H1 (cell line): Measurements from ENCODE around the gene VPS13D. TPM values are rescaled to one million over a fixed set of nuclear protein-coding genes. Genes with fewer than 3 reads are reported as not detected.

Experiments used
- CTCF ChIA-PET: fragments of 300-600 bp; sonication (Branson Sonifier 250); formaldehyde crosslinking; loops from one replicate; lab custom pipeline; 2021; ENCODE audit not compliant: partially characterized antibody; lab: Charles Lee
- POLR2A ChIA-PET: fragments of 300-600 bp; sonication (Branson Sonifier 250); formaldehyde crosslinking; loops from one replicate; lab custom pipeline; 2021; ENCODE audit warnings: inconsistent platforms; ENCODE audit not compliant: partially characterized antibody; lab: Charles Lee
- DNase-seq, 2 experiments: peaks; one replicate each; pipeline versions ENCODE4 v3.0.0 to v3.0.0-alpha.2; 2010 to 2022; ENCODE audit warnings: low spot score in 2 of 2, low read depth in 1 of 2, mixed read lengths in 1 of 2
- FAIRE-seq: peaks from 2 replicates; lab custom pipeline; 2011; peaks lifted over from hg19 to GRCh38; lab: Jason Lieb, UNC
- H2AFZ ChIP-seq: 2 replicates; pipeline ENCODE4 v1.8.1; 2012; ENCODE audit warnings: low read length, inconsistent platforms
- H2AK5ac ChIP-seq: 2 replicates; pipeline ENCODE4 v1.6.1; 2013; ENCODE audit warnings: low read depth, low read length
- H2BK120ac ChIP-seq: replicated peaks from 2 replicates; pipeline ENCODE3; 2013; ENCODE audit warnings: low read depth, low read length, inconsistent platforms
- H2BK12ac ChIP-seq: 2 replicates; pipeline ENCODE4 v1.6.1; 2013; ENCODE audit warnings: low read depth, low read length
- H2BK15ac ChIP-seq: 2 replicates; pipeline ENCODE4 v1.6.1; 2013; ENCODE audit warnings: low read length
- H2BK20ac ChIP-seq: 2 replicates; pipeline ENCODE4 v1.6.1; 2013; ENCODE audit warnings: low read length
- H2BK5ac ChIP-seq: 2 replicates; pipeline ENCODE4 v1.6.1; 2013; ENCODE audit warnings: low read depth, low read length
- H3K14ac ChIP-seq: 2 replicates; pipeline ENCODE4 v1.6.1; 2013; ENCODE audit warnings: inconsistent platforms; ENCODE audit not compliant: insufficient read length
- H3K18ac ChIP-seq: 2 replicates; pipeline ENCODE4 v1.6.1; 2013; ENCODE audit warnings: low read length; ENCODE audit errors: extremely low read depth
- H3K23ac ChIP-seq: 2 replicates; pipeline ENCODE4 v1.6.1; 2013; ENCODE audit warnings: inconsistent platforms; ENCODE audit not compliant: insufficient read length
- H3K23me2 ChIP-seq: 2 replicates; pipeline ENCODE4 v1.6.1; 2013; ENCODE audit warnings: low read depth, low read length
- H3K27ac ChIP-seq: 2 replicates; pipeline ENCODE4 v1.6.1; 2011; ENCODE audit warnings: low read depth, low read length, inconsistent platforms
- H3K27me3 ChIP-seq, 4 experiments: replicated peaks in 1 of 4; 1 replicate in 1 of 4; 2 replicates in 3 of 4; pipeline versions ENCODE4 v1.6.1 to v1.8.1; 2011 to 2013; ENCODE audit warnings: low read length in 3 of 4, mild to moderate bottlenecking in 3 of 4, inconsistent platforms in 2 of 4, mixed read lengths in 2 of 4, moderate library complexity in 1 of 4; ENCODE audit not compliant: control insufficient read depth in 3 of 4, insufficient read depth in 3 of 4; ENCODE audit errors: extremely low read depth in 1 of 4
- H3K36me3 ChIP-seq, 4 experiments: 2 replicates each; pipeline versions ENCODE4 v1.6.1 to v1.8.1; 2011 to 2013; ENCODE audit warnings: mild to moderate bottlenecking in 4 of 4, low read length in 3 of 4, moderate library complexity in 2 of 4, control low read depth in 1 of 4, inconsistent platforms in 1 of 4; ENCODE audit not compliant: insufficient read depth in 4 of 4, control insufficient read depth in 2 of 4
- H3K4ac ChIP-seq: replicated peaks from 2 replicates; pipeline ENCODE3; 2013; ENCODE audit warnings: low read length, low read depth, mixed read lengths, inconsistent platforms; ENCODE audit not compliant: insufficient read length
- H3K4me1 ChIP-seq, 4 experiments: replicated peaks in 1 of 4; 1 replicate in 1 of 4; 2 replicates in 3 of 4; pipeline versions ENCODE4 v1.6.1 to v1.8.1; 2011 to 2013; ENCODE audit warnings: low read length in 3 of 4, inconsistent platforms in 2 of 4, mixed read lengths in 1 of 4; ENCODE audit not compliant: insufficient read depth in 4 of 4, control insufficient read depth in 3 of 4
- H3K4me2 ChIP-seq, 2 experiments: 2 replicates each; pipeline versions ENCODE4 v1.6.1 to v1.8.1; 2011 to 2013; ENCODE audit warnings: low read depth in 2 of 2, low read length in 2 of 2, control low read depth in 1 of 2, inconsistent platforms in 1 of 2, mild to moderate bottlenecking in 1 of 2; ENCODE audit not compliant: insufficient read depth in 1 of 2
- H3K4me3 ChIP-seq, 4 experiments: fragments of 200-600, 300-600 bp in 1 of 4; sonication (generic), shearing (Covaris generic), sonication (Bioruptor Twin) in 1 of 4; 2 replicates each; pipeline versions ENCODE4 v1.5.1 to v1.8.1; 2011 to 2016; ENCODE audit warnings: low read length in 4 of 4, low read depth in 3 of 4, control low read depth in 2 of 4, inconsistent platforms in 2 of 4, mild to moderate bottlenecking in 2 of 4, mixed read lengths in 1 of 4, moderate library complexity in 1 of 4; ENCODE audit not compliant: insufficient read depth in 2 of 4; ENCODE audit errors: extremely low read depth in 1 of 4
- H3K56ac ChIP-seq: replicated peaks from 2 replicates; pipeline ENCODE3; 2013; ENCODE audit warnings: low read depth, mild to moderate bottlenecking, mixed read lengths, low read length, inconsistent platforms; ENCODE audit not compliant: insufficient read length
- H3K79me1 ChIP-seq: 2 replicates; pipeline ENCODE4 v1.6.1; 2013; ENCODE audit warnings: low read depth, low read length, control low read depth
- H3K79me2 ChIP-seq, 2 experiments: 2 replicates each; pipeline versions ENCODE4 v1.6.1 to v1.8.1; 2012 to 2013; ENCODE audit warnings: low read length in 2 of 2, mild to moderate bottlenecking in 2 of 2, inconsistent platforms in 1 of 2; ENCODE audit not compliant: insufficient read depth in 2 of 2, control insufficient read depth in 1 of 2
- H3K9ac ChIP-seq, 4 experiments: replicated peaks in 1 of 4; 1 replicate in 1 of 4; 2 replicates in 3 of 4; pipeline versions ENCODE4 v1.6.1 to v1.8.1; 2011 to 2013; ENCODE audit warnings: low read depth in 3 of 4, low read length in 3 of 4, control low read depth in 2 of 4, mild to moderate bottlenecking in 2 of 4, moderate library complexity in 2 of 4, inconsistent platforms in 1 of 4; ENCODE audit errors: extremely low read depth in 1 of 4
- H3K9me3 ChIP-seq, 2 experiments: 2 replicates each; pipeline versions ENCODE4 v1.6.1 to v1.8.1; 2012 to 2013; ENCODE audit warnings: mild to moderate bottlenecking in 2 of 2, moderate library complexity in 2 of 2, control low read depth in 1 of 2, inconsistent platforms in 1 of 2, low read depth in 1 of 2, low read length in 1 of 2, mixed read lengths in 1 of 2; ENCODE audit not compliant: insufficient read depth in 2 of 2
- H4K20me1 ChIP-seq, 2 experiments: replicated peaks in 1 of 2; 2 replicates each; pipeline versions ENCODE3 to v1.8.1; 2011 to 2013; ENCODE audit warnings: inconsistent platforms in 2 of 2, low read length in 2 of 2, mild to moderate bottlenecking in 1 of 2; ENCODE audit not compliant: insufficient read depth in 2 of 2, control insufficient read depth in 1 of 2
- H4K5ac ChIP-seq: 2 replicates; pipeline ENCODE4 v1.6.1; 2013; ENCODE audit warnings: low read length, low read depth, mixed read lengths, inconsistent platforms; ENCODE audit not compliant: insufficient read length
- H4K8ac ChIP-seq: 2 replicates; pipeline ENCODE4 v1.8.0; 2013; ENCODE audit warnings: mild to moderate bottlenecking, moderate library complexity, low read length, inconsistent platforms; ENCODE audit not compliant: insufficient read depth; ENCODE audit errors: extremely low read depth
- H4K91ac ChIP-seq: replicated peaks from 2 replicates; pipeline ENCODE3; 2013; ENCODE audit warnings: low read length, mixed read lengths, inconsistent platforms; ENCODE audit not compliant: insufficient read length
- BACH1 ChIP-seq: IDR thresholded peaks from 2 replicates; pipeline ENCODE4 v1.6.1; 2012; ENCODE audit warnings: low read length, improper control_type of control experiment
- CEBPB ChIP-seq: IDR thresholded peaks from 2 replicates; pipeline ENCODE4 v1.6.1; 2012; ENCODE audit warnings: low read depth, low read length
- CHD1 ChIP-seq: IDR thresholded peaks from 2 replicates; pipeline ENCODE4 v1.6.1; 2012; ENCODE audit warnings: low read depth, low read length, improper control_type of control experiment
- EZH2 ChIP-seq: fragments of 200-600 bp; sonication (generic); IDR thresholded peaks from 2 replicates; pipeline ENCODE4 v1.7.1; 2012; ENCODE audit warnings: low read depth, mild to moderate bottlenecking, moderate library complexity, low read length, inconsistent platforms; ENCODE audit not compliant: severe bottlenecking
- HDAC6 ChIP-seq: IDR thresholded peaks from one replicate; pipeline ENCODE4 v1.7.1; 2012; ENCODE audit warnings: low read depth, mild to moderate bottlenecking, inconsistent platforms, low read length, moderate library complexity
- JUN ChIP-seq: IDR thresholded peaks from 2 replicates; pipeline ENCODE4 v1.6.1; 2011; ENCODE audit warnings: low read depth, mild to moderate bottlenecking, improper control_type of control experiment, low read length
- MAFK ChIP-seq: IDR thresholded peaks from 2 replicates; pipeline ENCODE4 v1.6.1; 2012; ENCODE audit warnings: low read depth, mild to moderate bottlenecking, improper control_type of control experiment, low read length
- POLR2A ChIP-seq, 2 experiments: IDR thresholded peaks; 1 replicate in 1 of 2; 2 replicates in 1 of 2; pipeline ENCODE4 v1.6.1; 2011; ENCODE audit warnings: low read depth in 2 of 2, low read length in 2 of 2, mild to moderate bottlenecking in 2 of 2; ENCODE audit errors: control extremely low read depth in 1 of 2
- POLR2AphosphoS5 ChIP-seq: IDR thresholded peaks from 2 replicates; pipeline ENCODE4 v1.6.1; 2011; ENCODE audit warnings: low read depth, low read length
- SIRT6 ChIP-seq: IDR thresholded peaks from one replicate; pipeline ENCODE4 v1.7.1; 2012; ENCODE audit warnings: low read length, inconsistent platforms
- SP4 ChIP-seq: IDR thresholded peaks from 2 replicates; pipeline ENCODE4 v1.6.1; 2012; ENCODE audit warnings: low read length, inconsistent platforms
- SUZ12 ChIP-seq: fragments of 200-600 bp; sonication (generic); IDR thresholded peaks from 2 replicates; pipeline ENCODE4 v1.6.1; 2012; ENCODE audit warnings: mild to moderate bottlenecking, inconsistent platforms, low read length, moderate library complexity, mixed read lengths
- TAF7 ChIP-seq: optimal IDR thresholded peaks from 2 replicates; pipeline ENCODE3; 2011; ENCODE audit warnings: low read depth, mild to moderate bottlenecking, inconsistent platforms, low read length, moderate library complexity, borderline replicate concordance
- ZNF274 ChIP-seq: IDR thresholded peaks from 2 replicates; pipeline ENCODE4 v1.7.0; 2012; ENCODE audit warnings: low read length, borderline replicate concordance; ENCODE audit errors: extremely low read depth
- WGBS, 2 experiments: shearing (Covaris generic) in 1 of 2; methylation state at CpG; one replicate each; pipeline versions ENCODE4 v1.1.6 to v1.1.7; 2013 to 2015; ENCODE audit warnings: low lambda C conversion rate in 2 of 2, mixed read lengths in 2 of 2, inconsistent platforms in 1 of 2, low coverage in 1 of 2, missing lambda C conversion rate in 1 of 2; ENCODE audit not compliant: insufficient replicate concordance in 2 of 2, insufficient coverage in 1 of 2, insufficient read length in 1 of 2; ENCODE audit errors: extremely low coverage in 1 of 2, missing lambda C conversion rate in 1 of 2; 5-methylcytosine and 5-hydroxymethylcytosine counted together
- polyA plus RNA-seq, 7 experiments: library from polyadenylated mRNA; depleted of rRNA in 3 of 7; stranded (reverse) in 5 of 7; unstranded in 2 of 7; fragments of >200 nt in 5 of 7; fragments of 200-250 nt in 2 of 7; gene quantifications; 1 replicate in 5 of 7; 2 replicates in 1 of 7; 4 replicates in 1 of 7; pipeline versions ENCODE4 v1.2.1 to v1.2.3, GENCODE V29; 2011 to 2013; ENCODE audit warnings: missing spikeins in 2 of 7, mixed read lengths in 2 of 7
- total RNA-seq: library from RNA; stranded (reverse); fragmentation: NEBNext Ultra II Directional; extraction: Animal tissue kit (Norgen Biotek cat#: 25700); gene quantifications from 2 replicates; pipeline ENCODE4 v1.2.1, GENCODE V29; 2021
- TF ChIP-seq, protein P1 (sequence below): IDR thresholded peaks from 2 replicates; pipeline ENCODE4 v1.6.1; 2012; ENCODE audit warnings: inconsistent platforms

Gene VPS13D
- total and polyA plus RNA-seq, 2 of the 8 experiments (the other 6 are each of a cell fraction or from before 2014, with no cell fraction given), result 10.9 to 31.2 TPM

DNA sequence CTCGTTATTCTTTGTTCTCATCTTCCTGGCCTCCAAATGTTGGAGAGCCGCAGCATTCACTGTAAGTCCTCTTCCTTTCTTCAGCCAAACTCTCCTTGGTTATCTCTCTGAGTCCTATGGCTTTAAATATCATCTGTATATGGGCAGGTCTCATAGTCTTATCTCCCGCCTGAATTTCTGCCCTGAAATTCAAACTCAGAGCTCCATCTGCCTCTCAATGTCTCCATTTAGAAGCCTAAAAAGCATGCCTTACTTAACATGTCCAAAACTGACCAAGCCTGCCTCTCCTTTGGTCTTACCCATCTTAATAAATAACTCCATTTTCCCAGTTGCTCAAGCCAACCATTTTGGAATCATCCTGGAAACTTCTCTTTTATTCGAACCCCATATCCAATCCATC, 307.5 kb downstream of the VPS13D start:
- FAIRE-seq (no peak), DNase-seq (no peak)
- H3K27ac ChIP-seq, result no peak overlapping the region
- H3K23ac ChIP-seq, result no peak overlapping the region
- no peaks in the 10 kb centered on the region for H4K20me1 ChIP-seq
- no peak overlapping the region for H4K91ac ChIP-seq
- no peak overlapping the region for H3K14ac ChIP-seq
- peaks cover 4% of the 10 kb centered on the region; the same call in 1 of the 2 replicates for H3K23me2 ChIP-seq
- H3K4me2 ChIP-seq, result no peak overlapping the region
- H3K27me3 ChIP-seq, result peaks cover 0 to 5% (median 0%) of the 10 kb centered on the region in 4 experiments; a peak in 1 of 7 replicates
- no peak overlapping the region for H4K5ac ChIP-seq
- no peak overlapping the region for H2BK15ac ChIP-seq
- no peaks in the 10 kb centered on the region for H3K9me3 ChIP-seq
- H2BK120ac ChIP-seq, result no peak overlapping the region
- H2BK20ac ChIP-seq, result no peak overlapping the region
- H2BK5ac ChIP-seq, result no peak overlapping the region
- H3K4ac ChIP-seq, result no peak overlapping the region
- no peaks in the 10 kb centered on the region for H3K36me3 ChIP-seq
- H2AK5ac ChIP-seq, result no peak overlapping the region
- 81 to 100% methylated on average over 1 to 4 of the region's 4 CpGs for WGBS, 2 experiments
- no peak overlapping the region for H3K9ac ChIP-seq
- H3K4me3 ChIP-seq, result no peak overlapping the region
- POLR2A ChIA-PET, result interaction anchor here (0.9 kb wide), 1 partner anchor 15 kb away, joined by 3 read pairs; no protein-coding TSS in a partner anchor
- H3K56ac ChIP-seq, result no peak overlapping the region
- H4K8ac ChIP-seq, result no peak overlapping the region
- no peaks in the 10 kb centered on the region for H3K79me1 ChIP-seq
- no peaks in the 10 kb centered on the region for H3K79me2 ChIP-seq
- CTCF ChIA-PET, result interaction anchor here (0.8 to 2.0 kb wide), 2 partner anchors 8 to 122 kb away, joined by 4 to 6 read pairs; no protein-coding TSS in a partner anchor
- no peak overlapping the region for H2BK12ac ChIP-seq
- H2AFZ ChIP-seq, result no peak overlapping the region
- H3K18ac ChIP-seq, result no peak overlapping the region
- H3K4me1 ChIP-seq, result peaks cover 0 to 12% (median 9%) of the 10 kb centered on the region in 4 experiments; a peak in 6 of 7 replicates
- no peak for TF ChIP-seq POLR2A (IDR thresholded peaks at IDR 0.05; ENCODE audit: control extremely low read depth in 1 of 2, low read depth in 2 of 2, low read length in 2 of 2)
- TF ChIP-seq ZNF274, result no peak
- TF ChIP-seq CEBPB, result no peak
- TF ChIP-seq SIRT6, result no peak
- TF ChIP-seq SP4, result no peak
- no peak for TF ChIP-seq POLR2AphosphoS5
- TF ChIP-seq MAFK, result no peak
- TF ChIP-seq TAF7, result no peak
- no peak for TF ChIP-seq BACH1
- no peak for TF ChIP-seq CHD1
- TF ChIP-seq JUN, result no peak
- no peak for TF ChIP-seq HDAC6
- TF ChIP-seq EZH2, result no peak
- TF ChIP-seq SUZ12, result no peak
- TF ChIP-seq, protein P1, sequence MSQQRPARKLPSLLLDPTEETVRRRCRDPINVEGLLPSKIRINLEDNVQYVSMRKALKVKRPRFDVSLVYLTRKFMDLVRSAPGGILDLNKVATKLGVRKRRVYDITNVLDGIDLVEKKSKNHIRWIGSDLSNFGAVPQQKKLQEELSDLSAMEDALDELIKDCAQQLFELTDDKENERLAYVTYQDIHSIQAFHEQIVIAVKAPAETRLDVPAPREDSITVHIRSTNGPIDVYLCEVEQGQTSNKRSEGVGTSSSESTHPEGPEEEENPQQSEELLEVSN, result no peak
